Osteoblast (primary cell): ENCODE measurements around the gene THOC7. TPM values are rescaled to one million over a fixed set of nuclear protein-coding genes. Genes with fewer than 3 reads are reported as not detected.

Experiments used
- DNase-seq: peaks from one replicate; pipeline ENCODE4 v3.0.0; 2011; ENCODE audit warnings: low spot score, mixed read lengths; ENCODE audit not compliant: insufficient read length; ENCODE audit errors: missing footprints
- H2AFZ ChIP-seq: 2 replicates; pipeline ENCODE4 v1.6.0; 2011; ENCODE audit warnings: mild to moderate bottlenecking, low read length
- H3K27ac ChIP-seq: 2 replicates; pipeline ENCODE4 v1.5.1; 2011; ENCODE audit warnings: mild to moderate bottlenecking, low read depth, low read length, moderate library complexity
- H3K27me3 ChIP-seq: 2 replicates; pipeline ENCODE4 v1.6.0; 2012; ENCODE audit warnings: mild to moderate bottlenecking, control low read depth, inconsistent platforms, low read length, moderate library complexity; ENCODE audit not compliant: insufficient read depth
- H3K36me3 ChIP-seq: 2 replicates; pipeline ENCODE4 v1.5.1; 2011; ENCODE audit warnings: mild to moderate bottlenecking, low read length, control low read depth, moderate library complexity; ENCODE audit not compliant: insufficient read depth
- H3K4me1 ChIP-seq: 2 replicates; pipeline ENCODE4 v1.5.1; 2011; ENCODE audit warnings: mild to moderate bottlenecking, low read length, control low read depth, moderate library complexity; ENCODE audit not compliant: insufficient read depth
- H3K4me2 ChIP-seq: 2 replicates; pipeline ENCODE4 v1.6.0; 2011; ENCODE audit warnings: mild to moderate bottlenecking, low read length; ENCODE audit not compliant: insufficient read depth
- H3K4me3 ChIP-seq: fragments of 200-600 bp; sonication (generic); 3 replicates; pipeline ENCODE4 v1.5.1; 2012; ENCODE audit warnings: mild to moderate bottlenecking, low read length, inconsistent platforms; ENCODE audit not compliant: insufficient read depth
- H3K79me2 ChIP-seq: 2 replicates; pipeline ENCODE4 v1.6.0; 2012; ENCODE audit warnings: mild to moderate bottlenecking, low read length, control low read depth, inconsistent platforms; ENCODE audit not compliant: insufficient read depth
- H3K9me3 ChIP-seq: 2 replicates; pipeline ENCODE4 v1.5.1; 2011; ENCODE audit warnings: low read depth, low read length, control low read depth
- H4K20me1 ChIP-seq: 2 replicates; pipeline ENCODE4 v1.6.0; 2012; ENCODE audit warnings: mild to moderate bottlenecking, low read length, control low read depth; ENCODE audit not compliant: insufficient read depth
- CTCF ChIP-seq: IDR thresholded peaks from 2 replicates; pipeline ENCODE4 v1.5.1; 2011; ENCODE audit warnings: mild to moderate bottlenecking, low read depth, low read length, moderate library complexity; ENCODE audit errors: extremely low read depth
- total RNA-seq: library from RNA; depleted of rRNA; stranded (reverse); fragments of >200 nt; gene quantifications from 2 replicates; pipeline ENCODE4 v1.2.3, GENCODE V29; 2012

Gene THOC7
- total RNA-seq, 1 donor: 42.3 TPM

- H3K4me1 ChIP-seq: peaks cover 20% of the 10 kb centered on the region
- no peak overlapping the region for H3K27ac ChIP-seq
- no peak overlapping the region for H3K4me2 ChIP-seq
- no peak for TF ChIP-seq CTCF
- peaks cover 66% of the 10 kb centered on the region for H3K79me2 ChIP-seq
- DNase-seq: no peak
- H3K27me3 ChIP-seq: no peaks in the 10 kb centered on the region
- no peaks in the 10 kb centered on the region for H3K9me3 ChIP-seq
- no peaks in the 10 kb centered on the region for H3K36me3 ChIP-seq
- H3K4me3 ChIP-seq: no peak overlapping the region
- H2AFZ ChIP-seq: no peak overlapping the region
- H4K20me1 ChIP-seq: peaks cover 14% of the 10 kb centered on the region
Measured at GRCh38 chr3:63892773-63893352, 29.3 kb upstream of the THOC7 start.

- no peak for DNase-seq
- Histone ChIP-seq H3K36me3 (no peaks in the 10 kb centered on the region), H3K9me3 (no peaks in the 10 kb centered on the region), H3K4me3 (no peak overlapping the region), H2AFZ (no peak overlapping the region), H4K20me1 (peaks cover 12% of the 10 kb centered on the region), H3K4me2 (no peak overlapping the region), H3K27ac (no peak overlapping the region), H3K27me3 (no peaks in the 10 kb centered on the region), H3K79me2 (peaks cover 65% of the 10 kb centered on the region), H3K4me1 (peaks cover 12% of the 10 kb centered on the region)
- no peak for TF ChIP-seq CTCF
Measured at GRCh38 chr3:63891518-63891917, 27.9 kb upstream of the THOC7 start.

- no peaks in the 10 kb centered on the region for H3K9me3 ChIP-seq
- H3K27me3 ChIP-seq: no peaks in the 10 kb centered on the region
- no peak overlapping the region for H2AFZ ChIP-seq
- peaks cover 18% of the 10 kb centered on the region for H4K20me1 ChIP-seq
- no peak overlapping the region for H3K4me2 ChIP-seq
- H3K79me2 ChIP-seq: peaks cover 66% of the 10 kb centered on the region
- no peak for DNase-seq
- TF ChIP-seq CTCF: no peak
- no peaks in the 10 kb centered on the region for H3K36me3 ChIP-seq
- no peaks in the 10 kb centered on the region for H3K4me1 ChIP-seq
- H3K4me3 ChIP-seq: no peak overlapping the region
- H3K27ac ChIP-seq: no peak overlapping the region
Measured at GRCh38 chr3:63886858-63887257, 23.3 kb upstream of the THOC7 start.

GRCh38 chr3:63880653-63881052, 17.0 kb upstream of the THOC7 start:
- H3K79me2 ChIP-seq: peaks cover 87% of the 10 kb centered on the region
- no peak overlapping the region for H3K27ac ChIP-seq
- no peak overlapping the region for H2AFZ ChIP-seq
- no peaks in the 10 kb centered on the region for H3K27me3 ChIP-seq
- TF ChIP-seq CTCF: no peak
- H3K4me2 ChIP-seq: no peak overlapping the region
- H3K4me1 ChIP-seq: peaks cover 25% of the 10 kb centered on the region
- no peaks in the 10 kb centered on the region for H3K9me3 ChIP-seq
- peaks cover 37% of the 10 kb centered on the region for H4K20me1 ChIP-seq
- DNase-seq: no peak
- H3K4me3 ChIP-seq: no peak overlapping the region
- H3K36me3 ChIP-seq: no peaks in the 10 kb centered on the region
